Measurements from ENCODE around the gene STARD8. TPM values are rescaled to one million over a fixed set of nuclear protein-coding genes. Genes with fewer than 3 reads are reported as not detected.

The STARD8 gene
- total RNA-seq, 1 experiment from 2014 or later = 0.91 TPM

DNA sequence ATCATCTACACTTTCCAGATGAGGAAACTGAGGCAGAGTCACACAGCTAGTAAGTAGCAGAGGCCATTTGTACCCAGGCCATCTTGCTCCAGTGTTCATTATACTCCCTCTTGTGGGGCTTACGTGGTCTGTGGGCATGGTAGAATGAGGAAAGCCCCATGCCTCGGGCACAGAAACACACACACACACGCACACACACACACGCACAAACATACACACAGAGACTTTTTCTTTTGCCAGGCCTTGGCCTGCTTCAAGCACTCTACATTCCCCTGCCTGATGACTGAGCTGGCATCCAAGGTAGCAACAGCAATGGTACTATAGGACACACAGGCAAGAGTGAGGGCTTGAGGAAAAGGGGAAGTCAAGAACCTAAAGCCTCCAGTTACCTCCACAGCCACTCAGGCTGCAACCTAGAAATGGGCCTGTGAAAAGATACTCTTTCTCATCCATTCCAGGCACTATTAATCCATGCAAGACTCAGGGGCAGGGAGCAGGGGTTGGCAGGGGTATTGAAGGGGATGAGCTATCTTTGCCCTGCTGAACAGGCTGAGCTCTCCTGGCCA lies 43.6 kb downstream of the STARD8 start:
- H3K4me3 ChIP-seq (ENCODE audit: low read length) = no peak overlapping the region
- CTCF ChIA-PET = no interaction called here
- no peaks in the 10 kb centered on the region for H4K20me1 ChIP-seq (ENCODE audit: low read length)
- no peak overlapping the region for H3K9ac ChIP-seq (ENCODE audit: low read length)
- H3K9me2 ChIP-seq (replicated peaks; ENCODE audit: low read length) = no peaks in the 10 kb centered on the region
- no peaks in the 10 kb centered on the region for H3K4me1 ChIP-seq (ENCODE audit: insufficient read depth, low read length)
- H2AFZ ChIP-seq (ENCODE audit: low read length) = no peak overlapping the region
- no peak overlapping the region for H3K4me2 ChIP-seq (ENCODE audit: low read length)
- POLR2A ChIA-PET (ENCODE audit: unreplicated experiment) = no interaction called here
- no peak overlapping the region for H3K27ac ChIP-seq (ENCODE audit: low read length)
- H3K36me3 ChIP-seq (ENCODE audit: low read depth, low read length) = no peaks in the 10 kb centered on the region
- no peak for TF ChIP-seq EZH2phosphoT487 (IDR thresholded peaks at IDR 0.05; ENCODE audit: borderline replicate concordance, low read length)
- TF ChIP-seq, protein P1, sequence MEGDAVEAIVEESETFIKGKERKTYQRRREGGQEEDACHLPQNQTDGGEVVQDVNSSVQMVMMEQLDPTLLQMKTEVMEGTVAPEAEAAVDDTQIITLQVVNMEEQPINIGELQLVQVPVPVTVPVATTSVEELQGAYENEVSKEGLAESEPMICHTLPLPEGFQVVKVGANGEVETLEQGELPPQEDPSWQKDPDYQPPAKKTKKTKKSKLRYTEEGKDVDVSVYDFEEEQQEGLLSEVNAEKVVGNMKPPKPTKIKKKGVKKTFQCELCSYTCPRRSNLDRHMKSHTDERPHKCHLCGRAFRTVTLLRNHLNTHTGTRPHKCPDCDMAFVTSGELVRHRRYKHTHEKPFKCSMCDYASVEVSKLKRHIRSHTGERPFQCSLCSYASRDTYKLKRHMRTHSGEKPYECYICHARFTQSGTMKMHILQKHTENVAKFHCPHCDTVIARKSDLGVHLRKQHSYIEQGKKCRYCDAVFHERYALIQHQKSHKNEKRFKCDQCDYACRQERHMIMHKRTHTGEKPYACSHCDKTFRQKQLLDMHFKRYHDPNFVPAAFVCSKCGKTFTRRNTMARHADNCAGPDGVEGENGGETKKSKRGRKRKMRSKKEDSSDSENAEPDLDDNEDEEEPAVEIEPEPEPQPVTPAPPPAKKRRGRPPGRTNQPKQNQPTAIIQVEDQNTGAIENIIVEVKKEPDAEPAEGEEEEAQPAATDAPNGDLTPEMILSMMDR (conservative IDR thresholded peaks at IDR 0.05; ENCODE audit: low read depth, low read length) = no peak
- TF ChIP-seq EZH2 (IDR thresholded peaks at IDR 0.05; ENCODE audit: low read length, unreplicated experiment) = no peak
- no peaks in the 10 kb centered on the region for H3K79me2 ChIP-seq (ENCODE audit: low read length)
- DNase-seq (no peak), ATAC-seq (no peak)
- H3K9me3 ChIP-seq (ENCODE audit: low read length) = no peaks in the 10 kb centered on the region
- intact Hi-C loops (cut with micrococcal nuclease) = no loop called here
- no TSS peak for BruUV-seq (replicated peaks)
- no peaks in the 10 kb centered on the region for H3F3A ChIP-seq (ENCODE audit: low read length, unreplicated experiment)
- H3K27me3 ChIP-seq (ENCODE audit: low read length) = no peaks in the 10 kb centered on the region

DNA sequence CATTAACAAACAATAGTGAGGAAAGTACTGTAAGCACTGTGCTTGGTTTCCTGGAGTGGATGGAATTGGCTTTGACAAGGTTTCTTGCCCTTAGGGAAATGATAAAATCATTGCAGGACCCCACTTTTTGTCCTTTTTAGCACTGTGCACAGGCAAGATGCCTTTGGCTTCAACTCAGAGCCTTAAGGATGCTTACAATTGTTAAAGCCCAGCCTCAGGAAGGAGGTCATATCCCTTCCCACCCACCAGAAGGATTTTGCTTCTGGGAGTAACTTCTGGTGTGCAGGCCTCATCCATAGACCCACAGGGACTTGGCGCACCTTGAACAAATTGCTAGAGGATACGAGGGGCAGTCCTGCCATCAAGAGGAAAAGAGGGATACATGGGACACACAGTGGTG lies 44.5 kb downstream of the STARD8 start:
- H3K36me3 ChIP-seq (ENCODE audit: low read depth, low read length) = no peaks in the 10 kb centered on the region
- BruUV-seq (replicated peaks) = no TSS peak
- ATAC-seq (no peak), DNase-seq (no peak)
- CTCF ChIA-PET = no interaction called here
- H2AFZ ChIP-seq (ENCODE audit: low read length) = no peak overlapping the region
- no peaks in the 10 kb centered on the region for H3F3A ChIP-seq (ENCODE audit: low read length, unreplicated experiment)
- H3K4me3 ChIP-seq (ENCODE audit: low read length) = no peak overlapping the region
- intact Hi-C loops (cut with micrococcal nuclease) = no loop called here
- no peaks in the 10 kb centered on the region for H3K4me1 ChIP-seq (ENCODE audit: insufficient read depth, low read length)
- no peak overlapping the region for H3K27ac ChIP-seq (ENCODE audit: low read length)
- H3K27me3 ChIP-seq (ENCODE audit: low read length) = no peaks in the 10 kb centered on the region
- H3K9ac ChIP-seq (ENCODE audit: low read length) = no peak overlapping the region
- no peak overlapping the region for H3K4me2 ChIP-seq (ENCODE audit: low read length)
- no peaks in the 10 kb centered on the region for H3K9me2 ChIP-seq (replicated peaks; ENCODE audit: low read length)
- no peaks in the 10 kb centered on the region for H3K79me2 ChIP-seq (ENCODE audit: low read length)
- TF ChIP-seq, protein P1 (conservative IDR thresholded peaks at IDR 0.05; ENCODE audit: low read depth, low read length) = no peak
- no peak for TF ChIP-seq EZH2phosphoT487 (IDR thresholded peaks at IDR 0.05; ENCODE audit: borderline replicate concordance, low read length)
- TF ChIP-seq EZH2 (IDR thresholded peaks at IDR 0.05; ENCODE audit: low read length, unreplicated experiment) = no peak
- POLR2A ChIA-PET (ENCODE audit: unreplicated experiment) = no interaction called here
- H3K9me3 ChIP-seq (ENCODE audit: low read length) = no peaks in the 10 kb centered on the region
- H4K20me1 ChIP-seq (ENCODE audit: low read length) = no peaks in the 10 kb centered on the region

DNA sequence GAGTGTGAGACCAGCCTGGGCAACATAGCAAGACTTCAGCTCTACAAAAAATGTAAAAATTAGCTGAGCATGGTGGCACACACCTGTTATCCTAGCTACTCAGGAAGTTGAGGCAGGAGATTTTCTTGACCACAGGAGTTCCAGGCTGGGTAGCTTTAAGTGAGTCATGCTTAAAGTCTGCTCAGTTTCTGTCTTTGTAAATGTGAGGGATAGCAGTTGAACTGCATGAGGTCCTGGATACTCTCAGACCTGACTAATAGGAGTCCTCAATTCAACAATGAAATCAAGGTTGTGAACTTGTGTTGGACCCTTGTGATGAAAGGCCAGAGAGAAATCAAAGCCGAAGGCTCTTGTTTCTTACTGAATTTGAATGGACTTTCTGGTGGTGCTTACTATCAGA lies 45.2 kb downstream of the STARD8 start:
- Histone ChIP-seq H4K20me1 (ENCODE audit: low read length) (no peaks in the 10 kb centered on the region), H3K27ac (ENCODE audit: low read length) (no peak overlapping the region), H3K27me3 (ENCODE audit: low read length) (no peaks in the 10 kb centered on the region), H3F3A (ENCODE audit: low read length, unreplicated experiment) (no peaks in the 10 kb centered on the region), H3K79me2 (ENCODE audit: low read length) (no peaks in the 10 kb centered on the region), H3K9ac (ENCODE audit: low read length) (no peak overlapping the region), H2AFZ (ENCODE audit: low read length) (no peak overlapping the region), H3K4me3 (ENCODE audit: low read length) (no peak overlapping the region), H3K36me3 (ENCODE audit: low read depth, low read length) (no peaks in the 10 kb centered on the region), H3K9me2 (replicated peaks; ENCODE audit: low read length) (no peaks in the 10 kb centered on the region), H3K4me2 (ENCODE audit: low read length) (no peak overlapping the region), H3K9me3 (ENCODE audit: low read length) (no peaks in the 10 kb centered on the region), H3K4me1 (ENCODE audit: insufficient read depth, low read length) (no peaks in the 10 kb centered on the region)
- POLR2A ChIA-PET (ENCODE audit: unreplicated experiment) = no interaction called here
- intact Hi-C loops (cut with micrococcal nuclease) = no loop called here
- no peak for ATAC-seq
- TF ChIP-seq EZH2phosphoT487 (IDR thresholded peaks at IDR 0.05; ENCODE audit: borderline replicate concordance, low read length) (no peak), EZH2 (IDR thresholded peaks at IDR 0.05; ENCODE audit: low read length, unreplicated experiment) (no peak)
- TF ChIP-seq, protein P1 (conservative IDR thresholded peaks at IDR 0.05; ENCODE audit: low read depth, low read length) = no peak
- CTCF ChIA-PET = no interaction called here
- DNase-seq = peak; percentile 6
- BruUV-seq (replicated peaks) = no TSS peak

Data from PC-3 (cell line).